ENCODE data around the gene OLFML2A. TPM values are rescaled to one million over a fixed set of nuclear protein-coding genes. Genes with fewer than 3 reads are reported as not detected.

The OLFML2A gene
- total RNA-seq, 2 donors from 2014 or later: 5.4 to 6.7 TPM

- Histone ChIP-seq H3K4me1 (ENCODE audit: control insufficient read depth in 1 of 2, low read depth in 2 of 2) (no peaks in the 10 kb centered on the region), H3K4me3 (no peak overlapping the region), H3K9me3 (no peaks in the 10 kb centered on the region), H3K27me3 (replicated peaks; ENCODE audit: insufficient read depth) (no peaks in the 10 kb centered on the region), H3K36me3 (no peaks in the 10 kb centered on the region), H3K27ac (no peak overlapping the region)
- DNase-seq (ENCODE audit: low spot score) (no peak), ATAC-seq (ENCODE audit: insufficient number of reproducible peaks, low FRiP score, low read depth) (no peak)
- TF ChIP-seq CTCF (IDR thresholded peaks at IDR 0.05): no peak
These were observed 11.7 kb downstream of the OLFML2A start for GRCh38 chr9:124788542-124789217.

- no peak for TF ChIP-seq CTCF (IDR thresholded peaks at IDR 0.05)
- Histone ChIP-seq H3K4me3 (no peak overlapping the region), H3K36me3 (no peaks in the 10 kb centered on the region), H3K4me1 (ENCODE audit: control insufficient read depth in 1 of 2, low read depth in 2 of 2) (no peaks in the 10 kb centered on the region), H3K27ac (no peak overlapping the region), H3K27me3 (replicated peaks; ENCODE audit: insufficient read depth) (no peaks in the 10 kb centered on the region), H3K9me3 (no peaks in the 10 kb centered on the region)
- DNase-seq (ENCODE audit: low spot score) (no peak), ATAC-seq (ENCODE audit: insufficient number of reproducible peaks, low FRiP score, low read depth) (no peak)
These were observed 12.6 kb downstream of the OLFML2A start for GRCh38 chr9:124789531-124789930.

- DNase-seq (ENCODE audit: low spot score): no peak
- ATAC-seq (ENCODE audit: insufficient number of reproducible peaks, low FRiP score, low read depth): no peak
These were observed 13.4 kb downstream of the OLFML2A start for GRCh38 chr9:124790301-124790700.

GRCh38 chr9:124790801-124791505 lies 14.0 kb downstream of the OLFML2A start:
- H3K9me3 ChIP-seq: no peaks in the 10 kb centered on the region
- no peak overlapping the region for H3K27ac ChIP-seq
- H3K36me3 ChIP-seq: no peaks in the 10 kb centered on the region
- H3K4me1 ChIP-seq (ENCODE audit: control insufficient read depth in 1 of 2, low read depth in 2 of 2): no peaks in the 10 kb centered on the region
- ATAC-seq (ENCODE audit: insufficient number of reproducible peaks, low FRiP score, low read depth): no peak
- no peaks in the 10 kb centered on the region for H3K27me3 ChIP-seq (replicated peaks; ENCODE audit: insufficient read depth)
- H3K4me3 ChIP-seq: no peak overlapping the region
- no peak for TF ChIP-seq CTCF (IDR thresholded peaks at IDR 0.05)
- DNase-seq (ENCODE audit: low spot score): no peak

More at GRCh38 chr9:124790301-124790700, 13.4 kb downstream of the OLFML2A start:
- no peak for TF ChIP-seq CTCF (IDR thresholded peaks at IDR 0.05)
- Histone ChIP-seq H3K9me3 (no peaks in the 10 kb centered on the region), H3K4me1 (ENCODE audit: control insufficient read depth in 1 of 2, low read depth in 2 of 2) (no peaks in the 10 kb centered on the region), H3K36me3 (no peaks in the 10 kb centered on the region), H3K4me3 (no peak overlapping the region), H3K27me3 (replicated peaks; ENCODE audit: insufficient read depth) (no peaks in the 10 kb centered on the region), H3K27ac (no peak overlapping the region)

- Histone ChIP-seq H3K27ac (no peak overlapping the region), H3K27me3 (replicated peaks; ENCODE audit: insufficient read depth) (no peaks in the 10 kb centered on the region), H3K4me3 (no peak overlapping the region), H3K36me3 (no peaks in the 10 kb centered on the region), H3K4me1 (ENCODE audit: control insufficient read depth in 1 of 2, low read depth in 2 of 2) (no peaks in the 10 kb centered on the region), H3K9me3 (no peaks in the 10 kb centered on the region)
- ATAC-seq (ENCODE audit: insufficient number of reproducible peaks, low FRiP score, low read depth) (no peak), DNase-seq (ENCODE audit: low spot score) (no peak)
- TF ChIP-seq CTCF (IDR thresholded peaks at IDR 0.05): no peak
These were observed 15.5 kb downstream of the OLFML2A start for GRCh38 chr9:124792257-124793014.

Measured in thoracic aorta (tissue), 2 donors.